ENCODE data around the gene TSFM. TPM values are rescaled to one million over a fixed set of nuclear protein-coding genes. Genes with fewer than 3 reads are reported as not detected.

Gene TSFM
- total RNA-seq, 2 experiments from 2014 or later = 25.8 to 26.9 TPM

- peaks cover 91% of the 10 kb centered on the region for H3K4me1 Mint-ChIP-seq (ENCODE audit: low read depth)
- no peak for TF ChIP-seq CTCF (IDR thresholded peaks at IDR 0.05)
- ATAC-seq (ENCODE audit: poor library complexity) (no peak), DNase-seq (no peak)
- POLR2A ChIA-PET = interaction anchor here (1.0 to 4.6 kb wide), 4 partner anchors 9 to 63 kb away, joined by 3 to 47 read pairs (median 7); partner anchors contain the start of gene AVIL
- Histone ChIP-seq H3K4me3 (ENCODE audit: low read length) (no peak overlapping the region), H3K36me3 (ENCODE audit: insufficient read depth, low read length) (peaks cover 11% of the 10 kb centered on the region), H3K4me1 (ENCODE audit: insufficient read depth, low read length) (peaks cover 99% of the 10 kb centered on the region), H3K27me3 (ENCODE audit: control insufficient read depth in 1 of 2, insufficient read depth in 2 of 2, low read length in 2 of 2) (no peaks in the 10 kb centered on the region), H3K27ac (ENCODE audit: low read depth in 1 of 2, low read length in 2 of 2) (peak overlapping the region; percentile 46 to 67), H3K9me3 (ENCODE audit: control insufficient read depth in 1 of 2, insufficient read depth in 1 of 2, low read length in 2 of 2) (no peaks in the 10 kb centered on the region)
- no peaks in the 10 kb centered on the region for H3K27me3 Mint-ChIP-seq
- H3K9me3 Mint-ChIP-seq = no peaks in the 10 kb centered on the region
- intact Hi-C loops (cut with DNase I, micrococcal nuclease) = loop anchor here in 1 of 2 experiments (5.0 kb wide), 1 partner anchor 77 kb away; the partner anchor contains the start of gene MARCHF9
- peak overlapping the region; percentile 49 for H3K4me3 Mint-ChIP-seq
- H3K36me3 Mint-ChIP-seq (ENCODE audit: low read depth) = peaks cover 14% of the 10 kb centered on the region
- peak overlapping the region; percentile 92 for H3K27ac Mint-ChIP-seq
- CTCF ChIA-PET = interaction anchor here (0.9 to 2.3 kb wide), 4 partner anchors 8 to 71 kb away, joined by 3 to 7 read pairs (median 4); no protein-coding TSS in a partner anchor
Observed at GRCh38 chr12:57834086-57834876, 51.7 kb downstream of the TSFM start.

- no peaks in the 10 kb centered on the region for H3K9me3 ChIP-seq (ENCODE audit: control insufficient read depth in 1 of 2, insufficient read depth in 1 of 2, low read length in 2 of 2)
- H3K4me3 ChIP-seq (ENCODE audit: low read length) = peak overlapping the region; percentile 31
- H3K27me3 Mint-ChIP-seq = no peaks in the 10 kb centered on the region
- peak overlapping the region; percentile 74 for H3K4me3 Mint-ChIP-seq
- H3K4me1 Mint-ChIP-seq (ENCODE audit: low read depth) = peaks cover 92% of the 10 kb centered on the region
- peaks cover 99% of the 10 kb centered on the region for H3K4me1 ChIP-seq (ENCODE audit: insufficient read depth, low read length)
- ATAC-seq (ENCODE audit: poor library complexity) (no peak), DNase-seq (no peak)
- H3K27ac ChIP-seq (ENCODE audit: low read depth in 1 of 2, low read length in 2 of 2) = peak overlapping the region; percentile 71 to 79
- H3K9me3 Mint-ChIP-seq = no peaks in the 10 kb centered on the region
- no peaks in the 10 kb centered on the region for H3K27me3 ChIP-seq (ENCODE audit: control insufficient read depth in 1 of 2, insufficient read depth in 2 of 2, low read length in 2 of 2)
- intact Hi-C loops (cut with DNase I, micrococcal nuclease) = no loop called here
- peaks cover 3% of the 10 kb centered on the region for H3K36me3 Mint-ChIP-seq (ENCODE audit: low read depth)
- CTCF ChIA-PET = interaction anchor here (0.9 to 2.9 kb wide), 5 partner anchors 12 to 79 kb away, joined by 3 to 9 read pairs (median 4); partner anchors contain the start of genes CTDSP2 and TSFM
- H3K27ac Mint-ChIP-seq = peak overlapping the region; percentile 92
- H3K36me3 ChIP-seq (ENCODE audit: insufficient read depth, low read length) = peaks cover 12% of the 10 kb centered on the region
- no peak for TF ChIP-seq CTCF (IDR thresholded peaks at IDR 0.05)
- POLR2A ChIA-PET = interaction anchor here (0.7 to 4.6 kb wide), 4 partner anchors 11 to 62 kb away, joined by 3 to 47 read pairs (median 26); partner anchors contain the start of gene CTDSP2
Observed at GRCh38 chr12:57835366-57836288, 53.0 kb downstream of the TSFM start.

Data from CD4-positive, alpha-beta T cell (primary cell).